DOHH2 (cell line): ENCODE results near the gene ZER1.

ENCODE experiments used
- H3F3A ChIP-seq: fragments of 200-600 bp; sonication (generic), shearing (Covaris generic); 2 replicates; pipeline ENCODE4 v1.6.0; 2016; ENCODE audit warnings: antibody characterized with exemption, mild to moderate bottlenecking; ENCODE audit not compliant: control insufficient read depth, insufficient read depth
- H3K27ac ChIP-seq: fragments of 200-600 bp; sonication (generic); 2 replicates; pipeline ENCODE4 v1.5.1; 2014; ENCODE audit warnings: low read depth, mild to moderate bottlenecking, low read length, moderate library complexity
- H3K27me3 ChIP-seq: fragments of 200-600 bp; sonication (generic); 2 replicates; pipeline ENCODE4 v1.6.1; 2014; ENCODE audit warnings: mild to moderate bottlenecking, low read length, mixed read lengths; ENCODE audit not compliant: control insufficient read depth
- H3K36me3 ChIP-seq: fragments of 200-600 bp; sonication (generic); 2 replicates; pipeline ENCODE4 v1.6.1; 2014; ENCODE audit warnings: mild to moderate bottlenecking, low read length, moderate library complexity, mixed read lengths; ENCODE audit not compliant: control insufficient read depth
- H3K4me1 ChIP-seq: fragments of 200-600 bp; sonication (generic); 2 replicates; pipeline ENCODE4 v1.6.1; 2014; ENCODE audit warnings: mild to moderate bottlenecking, low read length, mixed read lengths; ENCODE audit not compliant: control insufficient read depth
- H3K4me2 ChIP-seq: fragments of 200-600 bp; sonication (generic); 2 replicates; pipeline ENCODE4 v1.6.0; 2014; ENCODE audit warnings: mild to moderate bottlenecking, low read length, moderate library complexity
- H3K4me3 ChIP-seq: fragments of 200-600 bp; sonication (generic); 2 replicates; pipeline ENCODE4 v1.5.1; 2014; ENCODE audit warnings: mild to moderate bottlenecking, low read length, mixed read lengths
- H3K79me2 ChIP-seq: fragments of 200-600 bp; sonication (generic); 2 replicates; pipeline ENCODE4 v1.6.1; 2014; ENCODE audit warnings: mild to moderate bottlenecking, low read length, mixed read lengths; ENCODE audit not compliant: control insufficient read depth
- H3K9me2 ChIP-seq: fragments of 200-600 bp; sonication (generic); replicated peaks from 2 replicates; pipeline ENCODE4 v1.6.1; 2014; ENCODE audit warnings: mild to moderate bottlenecking, low read length, mixed read lengths; ENCODE audit not compliant: control insufficient read depth
- H3K9me3 ChIP-seq: fragments of 200-600 bp; sonication (generic); 2 replicates; pipeline ENCODE4 v1.6.1; 2014; ENCODE audit warnings: antibody characterized with exemption, low read length, mixed read lengths; ENCODE audit not compliant: control insufficient read depth, insufficient read depth
- H4K20me1 ChIP-seq: fragments of 200-600 bp; sonication (generic); 2 replicates; pipeline ENCODE4 v1.6.0; 2014; ENCODE audit warnings: low read depth, mild to moderate bottlenecking, antibody characterized with exemption, low read length, moderate library complexity; ENCODE audit not compliant: control insufficient read depth, insufficient read depth
- CTCF ChIP-seq: fragments of 200-600 bp; sonication (generic); IDR thresholded peaks from one replicate; pipeline ENCODE4 v1.5.1; 2014; ENCODE audit warnings: antibody characterized with exemption, mild to moderate bottlenecking, low read depth, low read length; ENCODE audit not compliant: poor library complexity, severe bottlenecking
- EZH2phosphoT487 ChIP-seq: fragments of 200-600 bp; sonication (generic); IDR thresholded peaks from 2 replicates; pipeline ENCODE4 v1.6.1; 2017; ENCODE audit warnings: borderline replicate concordance, mild to moderate bottlenecking, antibody characterized with exemption, low read length, moderate library complexity, mixed read lengths

ZER1 gene

GRCh38 chr9:128683340-128684064, 88.2 kb downstream of the ZER1 start:
- Histone ChIP-seq H4K20me1 (peaks cover 8% of the 10 kb centered on the region; the same call in 1 of the 2 replicates), H3K27ac (peak overlapping the region; percentile 98), H3K27me3 (no peaks in the 10 kb centered on the region), H3K9me3 (no peaks in the 10 kb centered on the region), H3K4me3 (peak overlapping the region; percentile 93), H3K4me1 (peaks cover 54% of the 10 kb centered on the region), H3F3A (peaks cover 22% of the 10 kb centered on the region), H3K4me2 (peak overlapping the region; percentile 87), H3K36me3 (peaks cover 52% of the 10 kb centered on the region), H3K79me2 (peaks cover 82% of the 10 kb centered on the region), H3K9me2 (no peaks in the 10 kb centered on the region)
- TF ChIP-seq EZH2phosphoT487 (no peak), CTCF (no peak)
